Naive B cell (primary cell): ENCODE measurements around the gene PLP1. TPM values are rescaled to one million over a fixed set of nuclear protein-coding genes. Genes with fewer than 3 reads are reported as not detected.
"Not testable (repeated sequence)": the region's sequence is repeated elsewhere in the genome, so short reads cannot be mapped to it uniquely, and the experiment has no call there.

ENCODE experiments used
- ATAC-seq, 2 donors: fragments of 150-1000 bp; cut with Tn5 transposase; 2 replicates each; pipeline ENCODE4 v1.10.0; 2021; ENCODE audit warnings: low read depth in 2 of 2, mild to moderate bottlenecking in 2 of 2, moderate library complexity in 2 of 2
- DNase-seq: peaks from one replicate; pipeline ENCODE4 v3.0.0; 2022
- H3K27ac Mint-ChIP-seq, 6 donors: one replicate each; pipeline ENCODE4 v1.8.0; 2020 to 2022; ENCODE audit warnings: mild to moderate bottlenecking in 6 of 6, mixed read lengths in 6 of 6, moderate library complexity in 5 of 6, inconsistent platforms in 2 of 6
- H3K27me3 Mint-ChIP-seq, 3 donors: one replicate each; pipeline ENCODE4 v1.8.0; 2021 to 2022; ENCODE audit warnings: mixed read lengths in 3 of 3, mild to moderate bottlenecking in 1 of 3
- H3K36me3 Mint-ChIP-seq, 2 donors: one replicate each; pipeline ENCODE4 v1.8.0; 2020 to 2022; ENCODE audit warnings: mixed read lengths in 2 of 2, inconsistent platforms in 1 of 2, mild to moderate bottlenecking in 1 of 2
- H3K4me1 Mint-ChIP-seq, 3 donors: one replicate each; pipeline ENCODE4 v1.8.0; 2020 to 2022; ENCODE audit warnings: mixed read lengths in 3 of 3, inconsistent platforms in 1 of 3, mild to moderate bottlenecking in 1 of 3, moderate library complexity in 1 of 3
- H3K4me3 Mint-ChIP-seq, 8 donors: one replicate each; pipeline ENCODE4 v1.8.0; 2020 to 2022; ENCODE audit warnings: mild to moderate bottlenecking in 8 of 8, mixed read lengths in 8 of 8, moderate library complexity in 8 of 8, inconsistent platforms in 2 of 8
- H3K9me3 Mint-ChIP-seq, 7 donors: one replicate each; pipeline ENCODE4 v1.8.0; 2020 to 2022; ENCODE audit warnings: mixed read lengths in 7 of 7, mild to moderate bottlenecking in 5 of 7, inconsistent platforms in 2 of 7, moderate library complexity in 1 of 7
- polyA plus RNA-seq, 6 donors: library from polyadenylated mRNA; unstranded; fragments of 300-500 nt; fragmentation: Illumina TruSeq; gene quantifications; one replicate each; pipeline ENCODE4 v1.2.3, GENCODE V29; 2021; ENCODE audit warnings: low read depth in 6 of 6

Gene PLP1
- polyA plus RNA-seq, 6 donors from 2014 or later = not detected

- H3K4me1 Mint-ChIP-seq = no peaks in the 10 kb centered on the region
- H3K9me3 Mint-ChIP-seq = peaks cover 0 to 1% (median 0%) of the 10 kb centered on the region in 7 donors
- no peaks in the 10 kb centered on the region for H3K36me3 Mint-ChIP-seq
- H3K27me3 Mint-ChIP-seq = no peaks in the 10 kb centered on the region
- DNase-seq (no peak), ATAC-seq (no peak)
- H3K27ac Mint-ChIP-seq = no peak overlapping the region
- H3K4me3 Mint-ChIP-seq = no peak overlapping the region
Measured at GRCh38 chrX:103818842-103819619, 42.4 kb downstream of the PLP1 start.

GRCh38 chrX:103820802-103821201 is 44.2 kb downstream of the PLP1 start:
- H3K27ac Mint-ChIP-seq, H3K27me3 Mint-ChIP-seq, DNase-seq, H3K36me3 Mint-ChIP-seq, H3K4me3 Mint-ChIP-seq, H3K9me3 Mint-ChIP-seq, ATAC-seq, H3K4me1 Mint-ChIP-seq: not testable (repeated sequence)

DNA sequence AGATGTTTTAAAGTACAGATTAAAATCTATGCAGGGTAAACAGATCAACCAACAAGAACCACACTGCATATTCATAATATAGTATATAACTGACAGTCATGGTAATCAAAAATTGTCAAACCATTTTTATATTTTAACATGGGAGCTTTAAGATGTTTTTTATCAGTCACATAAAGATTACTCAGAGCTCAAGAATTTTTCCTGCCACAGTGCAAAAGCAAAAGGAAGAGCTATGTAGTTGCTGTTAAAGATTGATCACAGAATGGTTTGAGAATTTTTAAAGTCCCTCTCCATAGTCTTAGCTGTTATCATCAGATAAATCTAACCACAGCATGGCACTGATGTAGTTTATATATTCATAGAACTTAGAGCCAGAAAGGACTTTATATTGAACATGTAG is 47.0 kb downstream of the PLP1 start:
- H3K4me1 Mint-ChIP-seq = no peaks in the 10 kb centered on the region
- H3K27me3 Mint-ChIP-seq = no peaks in the 10 kb centered on the region

DNA sequence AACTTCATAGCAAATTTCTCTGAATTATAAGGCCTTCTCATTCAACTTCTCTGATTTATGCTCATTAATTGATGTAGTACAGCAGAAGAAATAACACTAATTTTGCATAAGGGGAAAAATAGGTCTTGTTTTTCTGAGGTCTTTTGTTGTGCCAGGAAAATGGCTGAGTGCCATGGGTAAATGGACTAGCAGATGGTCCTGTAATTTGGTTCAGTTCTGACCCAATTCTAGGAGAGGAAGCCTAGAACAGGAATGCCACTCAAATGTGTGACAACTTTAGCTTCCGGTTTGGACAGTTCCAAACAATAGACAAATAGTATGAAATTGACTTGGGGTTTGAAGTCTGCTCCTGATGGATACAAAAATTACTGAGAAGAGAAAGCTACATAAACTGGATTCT is 49.2 kb downstream of the PLP1 start:
- no peak for DNase-seq
- Mint-ChIP-seq H3K27ac (no peak overlapping the region), H3K4me1 (peaks cover 0 to 3% (median 0%) of the 10 kb centered on the region in 3 donors), H3K4me3 (no peak overlapping the region), H3K27me3 (peaks cover 0 to 7% (median 0%) of the 10 kb centered on the region in 3 donors), H3K9me3 (no peaks in the 10 kb centered on the region), H3K36me3 (no peaks in the 10 kb centered on the region)
- ATAC-seq = no peak

More for the DNA sequence above, 47.0 kb downstream of the PLP1 start:
- H3K9me3 Mint-ChIP-seq = no peaks in the 10 kb centered on the region
- no peak overlapping the region for H3K27ac Mint-ChIP-seq
- H3K4me3 Mint-ChIP-seq = no peak overlapping the region
- no peaks in the 10 kb centered on the region for H3K36me3 Mint-ChIP-seq
- no peak for DNase-seq
- no peak for ATAC-seq

- H3K27ac Mint-ChIP-seq = no peak overlapping the region
- H3K27me3 Mint-ChIP-seq = peaks cover 0 to 26% (median 0%) of the 10 kb centered on the region in 3 donors
- H3K4me1 Mint-ChIP-seq = peaks cover 0 to 8% (median 0%) of the 10 kb centered on the region in 3 donors
- H3K4me3 Mint-ChIP-seq = no peak overlapping the region
- ATAC-seq (no peak), DNase-seq (no peak)
- peaks cover 0 to 2% (median 0%) of the 10 kb centered on the region in 7 donors for H3K9me3 Mint-ChIP-seq
- H3K36me3 Mint-ChIP-seq = peaks cover 0 to 7% of the 10 kb centered on the region in 2 donors
Measured at GRCh38 chrX:103828529-103828928, 51.9 kb downstream of the PLP1 start.

GRCh38 chrX:103830848-103831247 is 54.2 kb downstream of the PLP1 start:
- H3K9me3 Mint-ChIP-seq = peaks cover 0 to 2% (median 0%) of the 10 kb centered on the region in 7 donors
- H3K36me3 Mint-ChIP-seq = peaks cover 0 to 7% of the 10 kb centered on the region in 2 donors
- peaks cover 0 to 34% (median 0%) of the 10 kb centered on the region in 3 donors for H3K27me3 Mint-ChIP-seq
- H3K4me3 Mint-ChIP-seq = peak overlapping the region; percentile 1 to 94 (median 48)
- no peak for ATAC-seq
- peaks cover 0 to 8% (median 0%) of the 10 kb centered on the region in 3 donors for H3K4me1 Mint-ChIP-seq
- no peak for DNase-seq
- no peak overlapping the region for H3K27ac Mint-ChIP-seq

DNA sequence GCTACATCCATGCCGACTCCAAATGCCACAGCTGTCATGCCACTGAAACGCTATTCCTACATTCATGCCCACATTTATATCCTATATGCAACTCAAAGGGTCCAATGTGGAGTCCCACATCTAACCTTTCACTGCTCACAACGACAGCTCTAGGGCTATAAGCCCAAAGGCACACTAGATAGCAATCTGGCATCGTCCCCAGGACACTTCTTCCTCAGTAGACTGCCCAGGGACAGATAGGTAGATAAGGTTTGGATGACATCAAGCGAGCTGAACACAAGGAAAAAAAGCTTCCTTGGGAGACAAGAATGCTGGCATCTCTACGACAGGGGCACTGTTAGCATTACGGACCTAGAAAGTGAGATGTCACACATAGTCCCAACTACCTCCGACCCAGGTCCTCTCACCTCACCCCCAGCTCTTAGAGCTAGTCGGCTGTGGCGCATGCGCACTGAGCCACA is 54.7 kb downstream of the PLP1 start:
- H3K9me3 Mint-ChIP-seq = peaks cover 0 to 2% (median 0%) of the 10 kb centered on the region in 7 donors
- ATAC-seq = no peak
- peaks cover 0 to 34% (median 0%) of the 10 kb centered on the region in 3 donors for H3K27me3 Mint-ChIP-seq

DNA sequence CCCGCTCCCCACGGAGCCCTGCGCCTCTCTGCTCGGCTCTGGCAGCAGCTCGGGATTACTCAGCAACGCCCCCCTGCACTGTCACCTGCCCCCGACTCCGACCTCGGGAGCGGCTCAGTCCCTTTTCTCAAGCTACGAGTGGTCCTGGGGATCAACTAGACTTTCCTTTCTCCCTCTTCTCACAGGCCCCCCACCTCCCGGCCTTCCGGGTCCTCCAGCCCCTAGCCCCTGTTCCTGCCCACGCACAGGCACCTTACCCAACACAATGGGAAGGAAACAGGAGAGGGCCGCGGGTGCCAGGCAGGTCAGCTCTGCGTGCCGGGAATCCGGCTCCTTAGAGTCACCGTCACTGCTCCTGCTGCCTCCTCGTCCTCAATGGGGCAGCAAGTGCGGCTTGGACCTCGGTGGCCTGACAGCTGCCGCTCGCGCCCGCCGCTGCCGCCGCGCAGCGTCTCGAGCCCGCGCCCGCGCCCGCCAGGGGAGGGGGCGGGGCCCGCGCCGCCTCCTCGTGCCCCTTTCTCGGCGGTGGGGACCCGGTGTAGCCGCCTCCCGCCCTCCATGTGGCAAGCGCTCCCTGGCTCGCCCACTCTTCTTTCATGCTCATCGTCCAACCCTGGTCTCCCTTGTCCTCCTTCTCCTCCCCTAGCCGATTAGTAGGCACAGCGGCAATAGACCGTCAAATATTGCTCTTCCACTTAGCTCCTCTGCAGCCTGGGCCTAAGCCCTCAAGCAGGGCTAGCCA is 55.3 kb downstream of the PLP1 start, which contains the start of gene RAB9B:
Gene RAB9B (minus strand): TSS at position 455 of the 742 bp plus-strand sequence. CDS start 6,473 bp downstream, outside the sequence.
- ATAC-seq = peak; percentile 93 to 94
- H3K27me3 Mint-ChIP-seq = peaks cover 0 to 34% (median 0%) of the 10 kb centered on the region in 3 donors
- peaks cover 0 to 7% of the 10 kb centered on the region in 2 donors for H3K36me3 Mint-ChIP-seq
- peak within 1 kb of the TSS; percentile 83 to 96 (median 91) for H3K4me3 Mint-ChIP-seq
- peaks cover 0 to 2% (median 0%) of the 10 kb centered on the region in 7 donors for H3K9me3 Mint-ChIP-seq
- H3K4me1 Mint-ChIP-seq = peaks cover 0 to 8% (median 0%) of the 10 kb centered on the region in 3 donors
- H3K27ac Mint-ChIP-seq = peak within 1 kb of the TSS in 5 of 6 donors; percentile 31 to 70 (median 54)
- DNase-seq = peak; percentile 60

More for the DNA sequence above, 54.7 kb downstream of the PLP1 start:
- H3K27ac Mint-ChIP-seq = peak overlapping the region in 1 of 6 donors; percentile 63
- H3K4me1 Mint-ChIP-seq = peaks cover 0 to 8% (median 0%) of the 10 kb centered on the region in 3 donors
- DNase-seq = no peak
- peak overlapping the region; percentile 83 to 94 (median 88) for H3K4me3 Mint-ChIP-seq
- peaks cover 0 to 7% of the 10 kb centered on the region in 2 donors for H3K36me3 Mint-ChIP-seq

DNA sequence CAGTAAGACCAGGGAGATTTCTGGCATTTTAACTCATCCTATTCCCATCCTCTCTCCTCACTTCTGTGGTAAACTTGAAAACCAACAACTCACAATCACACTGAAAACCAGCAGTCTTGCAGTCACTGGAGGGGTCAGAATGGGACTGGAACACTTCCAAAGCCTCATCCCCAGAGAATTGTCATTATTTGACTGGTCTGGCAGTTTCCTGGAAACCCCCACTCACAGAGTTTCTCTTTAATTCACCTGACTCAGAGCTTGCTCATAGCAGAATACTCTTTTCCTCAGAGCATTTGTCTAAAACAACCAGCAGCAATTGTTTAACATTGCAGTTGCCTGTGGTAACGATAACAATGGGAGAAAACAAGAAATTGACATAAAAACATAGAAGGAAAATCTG is 62.8 kb downstream of the PLP1 start:
- no peaks in the 10 kb centered on the region for H3K4me1 Mint-ChIP-seq
- DNase-seq = no peak
- no peak overlapping the region for H3K27ac Mint-ChIP-seq
- no peaks in the 10 kb centered on the region for H3K36me3 Mint-ChIP-seq
- no peak overlapping the region for H3K4me3 Mint-ChIP-seq
- no peaks in the 10 kb centered on the region for H3K9me3 Mint-ChIP-seq
- H3K27me3 Mint-ChIP-seq = peaks cover 0 to 10% (median 4%) of the 10 kb centered on the region in 3 donors
- ATAC-seq = no peak

Other genes with a start within 250 kb of the PLP1 start
- gene TCEAL4, start 191.3 kb upstream of the PLP1 start, polyA plus RNA-seq = 10 to 100 TPM; 12.0 to 23.0 (median 16.0) TPM
- 1 to 10 TPM; 3.5 to 8.0 (median 5.3) TPM for gene TCEAL3, start 168.9 kb upstream of the PLP1 start, polyA plus RNA-seq
- gene TCEAL1, start 147.9 kb upstream of the PLP1 start, polyA plus RNA-seq = 10 to 100 TPM; 23.2 to 74.4 (median 26.0) TPM
- 10 to 100 TPM; 56.4 to 82.9 (median 73.1) TPM for gene MORF4L2, start 90.1 kb upstream of the PLP1 start, polyA plus RNA-seq
- gene TMEM31, start 65.9 kb upstream of the PLP1 start, polyA plus RNA-seq = under 1 TPM in 2 of 6 donors, not detected in 4; 0.58 to 1.00 TPM
- gene RAB9B, start 55.4 kb downstream of the PLP1 start, polyA plus RNA-seq = under 1 TPM; 0.10 to 0.73 (median 0.22) TPM
- 10 to 100 TPM; 12.4 to 38.5 (median 18.1) TPM for gene TMSB15B, start 185.8 kb downstream of the PLP1 start, polyA plus RNA-seq
- not detected for gene H2BW1, start 236.9 kb downstream of the PLP1 start, polyA plus RNA-seq